ENCODE results near the gene BABAM2. TPM values are rescaled to one million over a fixed set of nuclear protein-coding genes. Genes with fewer than 3 reads are reported as not detected.

Gene BABAM2
- total RNA-seq, 6 experiments from 2014 or later = 17.1 to 39.4 (median 25.5) TPM

GRCh38 chr2:28175028-28175427 lies 284.5 kb downstream of the BABAM2 start:
- Histone ChIP-seq H3K27me3 (no peaks in the 10 kb centered on the region), H3K4me3 (no peak overlapping the region), H3K27ac (no peak overlapping the region), H3K36me3 (no peaks in the 10 kb centered on the region), H3K4me1 (no peaks in the 10 kb centered on the region), H3K9me3 (peaks cover 0 to 3% (median 0%) of the 10 kb centered on the region in 4 donors)
- no CpG with 5 or more reads among the region's 3 CpGs for WGBS (ENCODE audit: insufficient coverage, low coverage, low lambda C conversion rate, missing lambda C conversion rate)
- ATAC-seq = peak in 1 of 4 donors; percentile 50
- no peak for DNase-seq
- no peak for TF ChIP-seq POLR2A (IDR thresholded peaks at IDR 0.05)
- TF ChIP-seq CTCF (IDR thresholded peaks at IDR 0.05) = no peak
- intact Hi-C loops (cut with DNase I) = no loop called here

- DNase-seq = no peak
- H3K4me3 ChIP-seq = no peak overlapping the region
- TF ChIP-seq CTCF (IDR thresholded peaks at IDR 0.05) (no peak), POLR2A (IDR thresholded peaks at IDR 0.05) (no peak)
- H3K27ac ChIP-seq = no peak overlapping the region
- no peaks in the 10 kb centered on the region for H3K27me3 ChIP-seq
- whole genome bisulfite sequencing (ENCODE audit: insufficient coverage, low coverage, low lambda C conversion rate, missing lambda C conversion rate) = 89% methylated on average over 1 of the region's 1 CpG
- no peak for ATAC-seq
- no peaks in the 10 kb centered on the region for H3K36me3 ChIP-seq
- H3K9me3 ChIP-seq = peaks cover 0 to 3% (median 0%) of the 10 kb centered on the region in 4 donors
- intact Hi-C loops (cut with DNase I) = no loop called here
- no peaks in the 10 kb centered on the region for H3K4me1 ChIP-seq
These were observed 288.4 kb downstream of the BABAM2 start for GRCh38 chr2:28178946-28179345.

- TF ChIP-seq POLR2A (IDR thresholded peaks at IDR 0.05) = no peak
- no peak for TF ChIP-seq CTCF (IDR thresholded peaks at IDR 0.05)
- Histone ChIP-seq H3K36me3 (no peaks in the 10 kb centered on the region), H3K27ac (no peak overlapping the region), H3K4me1 (no peaks in the 10 kb centered on the region), H3K27me3 (no peaks in the 10 kb centered on the region), H3K9me3 (peaks cover 0 to under 1% (median 0%) of the 10 kb centered on the region in 4 donors), H3K4me3 (no peak overlapping the region)
- 98% methylated on average over 3 of the region's 3 CpGs for WGBS (ENCODE audit: insufficient coverage, low coverage, low lambda C conversion rate, missing lambda C conversion rate)
- ATAC-seq (no peak), DNase-seq (no peak)
- intact Hi-C loops (cut with DNase I) = no loop called here
These were observed 291.3 kb downstream of the BABAM2 start for GRCh38 chr2:28181801-28182200.

GRCh38 chr2:28182348-28182747 lies 291.8 kb downstream of the BABAM2 start:
- no peaks in the 10 kb centered on the region for H3K27me3 ChIP-seq
- no peak for DNase-seq
- no peak overlapping the region for H3K27ac ChIP-seq
- WGBS (ENCODE audit: insufficient coverage, low coverage, low lambda C conversion rate, missing lambda C conversion rate) = 93% methylated on average over 3 of the region's 6 CpGs
- intact Hi-C loops (cut with DNase I) = no loop called here
- no peaks in the 10 kb centered on the region for H3K36me3 ChIP-seq
- peak in 1 of 4 donors; percentile 16 for ATAC-seq
- no peaks in the 10 kb centered on the region for H3K9me3 ChIP-seq
- H3K4me3 ChIP-seq = no peak overlapping the region
- H3K4me1 ChIP-seq = no peaks in the 10 kb centered on the region
- TF ChIP-seq CTCF (IDR thresholded peaks at IDR 0.05) (no peak), POLR2A (IDR thresholded peaks at IDR 0.05) (no peak)

GRCh38 chr2:28185153-28185552 lies 294.6 kb downstream of the BABAM2 start:
- no peak overlapping the region for H3K4me3 ChIP-seq
- H3K9me3 ChIP-seq = no peaks in the 10 kb centered on the region
- ATAC-seq (no peak), DNase-seq (no peak)
- no peaks in the 10 kb centered on the region for H3K4me1 ChIP-seq
- intact Hi-C loops (cut with DNase I) = no loop called here
- no peaks in the 10 kb centered on the region for H3K36me3 ChIP-seq
- H3K27me3 ChIP-seq = no peaks in the 10 kb centered on the region
- TF ChIP-seq CTCF (IDR thresholded peaks at IDR 0.05) (no peak), POLR2A (IDR thresholded peaks at IDR 0.05) (no peak)
- no peak overlapping the region for H3K27ac ChIP-seq
- WGBS (ENCODE audit: insufficient coverage, low coverage, low lambda C conversion rate, missing lambda C conversion rate) = 90% methylated on average over 5 of the region's 5 CpGs

All from right lobe of liver (tissue), 6 donors.